Testis (tissue), 3 donors: ENCODE data around the gene BEAN1. TPM values are rescaled to one million over a fixed set of nuclear protein-coding genes. Genes with fewer than 3 reads are reported as not detected.
A peak's percentile ranks its signal among the peaks of the same experiment; 100 is the strongest.
"Not testable (repeated sequence)": the region's sequence is repeated elsewhere in the genome, so short reads cannot be mapped to it uniquely, and the experiment has no call there.

Source experiments
- DNase-seq: peaks from one replicate; pipeline ENCODE4 v3.0.0-alpha.2; 2019
- H3K27ac ChIP-seq, 2 donors: fragments of 200-600 bp; sonication (generic); one replicate each; pipeline ENCODE4 v1.5.1; 2019
- H3K27me3 ChIP-seq: fragments of 200-600 bp; sonication (generic); one replicate; pipeline ENCODE4 v1.5.1; 2019
- H3K36me3 ChIP-seq: fragments of 200-600 bp; sonication (generic); one replicate; pipeline ENCODE4 v1.5.1; 2017; ENCODE audit warnings: low read depth; ENCODE audit errors: missing control alignments
- H3K4me1 ChIP-seq: fragments of 200-600 bp; sonication (generic); one replicate; pipeline ENCODE4 v1.5.1; 2019
- H3K4me3 ChIP-seq, 2 donors: fragments of 200-600 bp; sonication (generic); one replicate each; pipeline ENCODE4 v1.5.1; 2017 to 2019
- H3K9me3 ChIP-seq: fragments of 200-600 bp; sonication (generic); one replicate; pipeline ENCODE4 v1.5.1; 2017
- CTCF ChIP-seq, 3 experiments: fragments of 450-650 bp in 2 of 3; fragments of 200-600 bp in 1 of 3; sonication (generic) in 1 of 3; IDR thresholded peaks; one replicate each; pipeline ENCODE4 v1.5.1; 2016 to 2019; ENCODE audit warnings: antibody characterized with exemption in 3 of 3, mild to moderate bottlenecking in 2 of 3, moderate library complexity in 1 of 3
- POLR2A ChIP-seq: fragments of 450-650 bp; IDR thresholded peaks from one replicate; pipeline ENCODE4 v1.6.1; 2017; ENCODE audit warnings: antibody characterized with exemption, mild to moderate bottlenecking, moderate library complexity
- WGBS, 2 donors: methylation state at CpG; one replicate each; pipeline ENCODE4 v1.1.5; 2018; 5-methylcytosine and 5-hydroxymethylcytosine counted together
- intact Hi-C: fragments of 100-400 bp; cut with DNase I; formaldehyde crosslinking; loops from one replicate; pipeline ENCODE4 v1.15.1; 2023; ENCODE audit warnings: low total_unique reads
- polyA plus RNA-seq: library from polyadenylated mRNA; stranded (reverse); fragments of 350-450 nt; fragmentation: Illumina TruSeq; extraction: RNeasy Lipid Tissue Mini Kit (QIAGEN cat#74804); gene quantifications from one replicate; pipeline ENCODE4 v1.2.3, GENCODE V29; 2014; ENCODE audit warnings: low read depth, low replicate concordance; ENCODE audit not compliant: insufficient read depth
- total RNA-seq, 2 donors: library from RNA; depleted of rRNA; stranded (reverse); fragments of >200 nt; gene quantifications; one replicate each; pipeline ENCODE4 v1.2.3, GENCODE V29; 2016

Gene BEAN1
- total and polyA plus RNA-seq, 3 donors from 2014 or later, result 4.2 to 18.0 (median 6.1) TPM

DNA sequence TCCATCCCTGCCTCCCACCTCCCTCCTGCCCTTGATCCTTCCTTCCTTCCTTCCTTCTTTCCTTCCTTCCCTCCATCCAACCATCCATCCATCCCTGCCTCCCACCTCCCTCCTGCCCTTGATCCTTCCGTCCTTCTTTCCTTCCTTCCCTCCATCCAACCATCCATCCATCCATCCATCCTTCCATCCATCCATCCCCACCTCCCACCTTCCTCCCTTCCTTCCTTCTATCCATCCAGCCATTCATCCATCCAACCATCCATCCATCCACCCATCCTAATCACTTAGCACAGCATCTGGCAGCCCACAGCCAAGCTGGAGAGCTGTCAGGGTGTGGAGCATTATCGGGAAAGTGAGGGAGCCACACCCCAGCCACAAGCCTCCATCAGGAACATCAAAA lies 68.3 kb downstream of the BEAN1 start:
- Histone ChIP-seq H3K9me3 (no peaks in the 10 kb centered on the region), H3K4me3 (no peak overlapping the region), H3K4me1 (no peaks in the 10 kb centered on the region), H3K36me3 (no peaks in the 10 kb centered on the region), H3K27ac (no peak overlapping the region), H3K27me3 (no peaks in the 10 kb centered on the region)
- 93 to 98% methylated on average over 2 of the region's 2 CpGs for WGBS, 2 donors
- TF ChIP-seq POLR2A (no peak), CTCF (IDR thresholded peaks at IDR 0.05) (no peak)
- DNase-seq, result no peak
- intact Hi-C loops, result no loop called here

- intact Hi-C loops, H3K4me1 ChIP-seq, H3K9me3 ChIP-seq, H3K27ac ChIP-seq, H3K4me3 ChIP-seq, H3K27me3 ChIP-seq, H3K36me3 ChIP-seq, DNase-seq: not testable (repeated sequence)
- 96 to 97% methylated on average over 7 to 10 of the region's 10 CpGs for WGBS, 2 donors
These were observed 69.1 kb downstream of the BEAN1 start for GRCh38 chr16:66496226-66496625.

DNA sequence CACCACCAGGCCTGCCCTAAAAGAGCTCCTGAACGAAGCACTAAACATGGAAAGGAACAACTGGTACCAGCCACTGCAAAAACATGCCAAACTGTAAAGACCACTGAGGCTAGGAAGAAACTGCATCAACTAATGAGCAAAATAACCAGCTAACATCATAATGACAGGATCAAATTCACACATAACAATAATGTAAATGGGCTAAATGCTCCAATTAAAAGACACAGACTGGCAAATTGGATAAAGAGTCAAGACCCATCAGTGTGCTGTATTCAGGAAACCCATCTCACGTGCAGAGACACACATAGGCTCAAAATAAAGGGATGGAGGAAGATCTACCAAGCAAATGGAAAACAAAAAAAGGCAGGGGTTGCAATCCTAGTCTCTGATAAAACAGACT lies 70.8 kb downstream of the BEAN1 start:
- H3K9me3 ChIP-seq, H3K27ac ChIP-seq, H3K36me3 ChIP-seq, H3K4me1 ChIP-seq, intact Hi-C loops, DNase-seq, H3K4me3 ChIP-seq, H3K27me3 ChIP-seq: not testable (repeated sequence)
- WGBS, 2 donors, result 83 to 88% methylated on average over 1 to 2 of the region's 2 CpGs

- DNase-seq, H3K9me3 ChIP-seq, intact Hi-C loops, H3K36me3 ChIP-seq, H3K27me3 ChIP-seq, H3K4me3 ChIP-seq: not testable (repeated sequence)
- H3K4me1 ChIP-seq, result peaks cover 11% of the 10 kb centered on the region
- 85% methylated on average over 2 to 4 of the region's 4 CpGs for WGBS, 2 donors
- peak overlapping the region in 1 of 2 donors; percentile 54 for H3K27ac ChIP-seq
These were observed 74.5 kb downstream of the BEAN1 start for GRCh38 chr16:66501563-66501962.

DNA sequence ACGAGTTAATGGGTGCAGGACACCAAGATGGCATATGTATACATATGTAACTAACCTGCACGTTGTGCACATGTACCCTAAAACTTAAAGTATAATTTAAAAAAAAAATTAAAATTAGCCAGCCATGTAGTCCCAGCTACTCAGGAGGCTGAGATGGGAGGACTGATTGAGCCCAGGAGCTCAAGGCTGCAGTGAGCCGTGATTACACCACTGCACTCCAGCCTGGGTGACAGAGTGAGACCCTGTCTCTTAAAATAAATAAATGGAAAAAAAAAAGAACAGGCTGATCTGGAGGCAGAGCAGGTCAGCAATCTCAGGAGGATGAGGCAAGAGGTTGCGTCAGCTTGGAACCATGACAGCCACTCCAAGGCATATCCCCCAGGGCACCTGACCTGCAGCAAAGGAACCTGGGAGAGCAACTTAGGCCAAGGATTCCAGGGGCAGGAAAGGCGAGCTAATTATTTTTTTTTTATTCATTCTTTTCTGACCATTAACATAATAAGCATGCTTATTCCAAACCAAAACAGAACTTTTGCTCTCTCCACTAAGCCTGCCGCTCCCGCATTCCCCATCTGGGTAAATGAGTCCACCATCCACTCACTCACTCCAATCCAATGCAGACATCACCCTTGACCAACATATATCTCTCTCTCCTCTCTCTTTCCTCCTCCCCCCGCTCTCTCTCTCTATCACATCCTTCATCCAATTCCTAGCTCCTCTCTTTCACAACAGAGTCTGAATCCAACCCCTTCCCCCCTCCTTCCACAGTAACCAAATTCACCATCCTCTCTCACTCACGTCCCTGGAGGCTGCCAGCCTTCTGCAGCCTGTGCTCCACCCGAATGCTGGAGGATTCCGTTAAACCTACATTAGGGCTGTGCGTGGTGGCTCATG lies 75.2 kb downstream of the BEAN1 start:
- H3K9me3 ChIP-seq, result no peaks in the 10 kb centered on the region
- TF ChIP-seq POLR2A (no peak), CTCF (IDR thresholded peaks at IDR 0.05) (no peak)
- H3K27me3 ChIP-seq, result no peaks in the 10 kb centered on the region
- peaks cover 11% of the 10 kb centered on the region for H3K4me1 ChIP-seq
- peak overlapping the region; percentile 59 to 63 for H3K27ac ChIP-seq
- intact Hi-C loops, result no loop called here
- WGBS, 2 donors, result 52 to 54% methylated on average over 12 of the region's 12 CpGs
- DNase-seq, result peak; percentile 83
- H3K4me3 ChIP-seq, result no peak overlapping the region
- no peaks in the 10 kb centered on the region for H3K36me3 ChIP-seq

- Histone ChIP-seq H3K4me3 (no peak overlapping the region), H3K4me1 (peaks cover 11% of the 10 kb centered on the region)
- intact Hi-C loops, result no loop called here
These were observed 75.9 kb downstream of the BEAN1 start for GRCh38 chr16:66503030-66503429.

More at GRCh38 chr16:66503030-66503429, 75.9 kb downstream of the BEAN1 start:
- H3K36me3 ChIP-seq, result no peaks in the 10 kb centered on the region
- no peaks in the 10 kb centered on the region for H3K9me3 ChIP-seq
- H3K27me3 ChIP-seq, result no peaks in the 10 kb centered on the region
- peak; percentile 82 for DNase-seq
- no peak for TF ChIP-seq CTCF (IDR thresholded peaks at IDR 0.05)
- no peak for TF ChIP-seq POLR2A
- WGBS, 2 donors, result 28 to 38% methylated on average over 2 of the region's 2 CpGs
- peak overlapping the region; percentile 59 to 63 for H3K27ac ChIP-seq
